IPS-18a (cell line): ENCODE measurements around the gene SLC6A20.

ENCODE experiments used
- H3K27ac ChIP-seq: one replicate; pipeline ENCODE4 v1.5.1; 2013; ENCODE audit warnings: low read length
- H3K27me3 ChIP-seq: one replicate; pipeline ENCODE4 v1.6.1; 2013; ENCODE audit warnings: mild to moderate bottlenecking, low read length; ENCODE audit not compliant: control insufficient read depth, insufficient read depth
- H3K36me3 ChIP-seq: one replicate; pipeline ENCODE4 v1.6.1; 2013; ENCODE audit warnings: low read depth, low read length; ENCODE audit not compliant: control insufficient read depth
- H3K4me1 ChIP-seq: one replicate; pipeline ENCODE4 v1.6.1; 2013; ENCODE audit warnings: low read depth, low read length; ENCODE audit not compliant: control insufficient read depth
- H3K4me3 ChIP-seq: one replicate; pipeline ENCODE4 v1.5.1; 2013; ENCODE audit warnings: low read length
- H3K9ac ChIP-seq: one replicate; pipeline ENCODE4 v1.6.1; 2013; ENCODE audit warnings: mild to moderate bottlenecking, low read length, moderate library complexity
- H3K9me3 ChIP-seq: one replicate; pipeline ENCODE4 v1.6.1; 2013; ENCODE audit warnings: low read depth, low read length; ENCODE audit not compliant: control insufficient read depth

Gene SLC6A20

DNA sequence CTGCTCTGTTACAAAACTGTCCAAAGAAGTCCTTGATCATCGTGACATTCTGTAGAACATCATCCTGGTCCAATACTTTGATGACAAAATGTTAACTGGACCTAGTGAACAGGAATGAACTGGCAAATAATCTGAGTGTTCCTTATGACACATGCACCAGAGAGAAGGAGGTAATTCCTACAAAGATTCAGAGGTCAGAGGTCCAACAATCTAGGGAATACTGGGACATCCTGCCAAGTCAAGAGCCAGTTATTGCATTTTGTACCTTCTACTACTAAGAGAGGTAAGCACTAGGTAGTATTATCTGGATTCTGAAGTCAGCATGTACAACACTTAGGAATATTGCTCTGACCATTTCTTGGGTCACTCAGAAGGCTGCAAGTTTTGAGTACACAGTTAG is 24.8 kb upstream of the SLC6A20 start:
- no peak overlapping the region for H3K4me3 ChIP-seq
- H3K9ac ChIP-seq: no peak overlapping the region
- no peaks in the 10 kb centered on the region for H3K27me3 ChIP-seq
- H3K9me3 ChIP-seq: no peaks in the 10 kb centered on the region
- H3K27ac ChIP-seq: no peak overlapping the region
- no peaks in the 10 kb centered on the region for H3K4me1 ChIP-seq
- peaks cover 4% of the 10 kb centered on the region for H3K36me3 ChIP-seq

DNA sequence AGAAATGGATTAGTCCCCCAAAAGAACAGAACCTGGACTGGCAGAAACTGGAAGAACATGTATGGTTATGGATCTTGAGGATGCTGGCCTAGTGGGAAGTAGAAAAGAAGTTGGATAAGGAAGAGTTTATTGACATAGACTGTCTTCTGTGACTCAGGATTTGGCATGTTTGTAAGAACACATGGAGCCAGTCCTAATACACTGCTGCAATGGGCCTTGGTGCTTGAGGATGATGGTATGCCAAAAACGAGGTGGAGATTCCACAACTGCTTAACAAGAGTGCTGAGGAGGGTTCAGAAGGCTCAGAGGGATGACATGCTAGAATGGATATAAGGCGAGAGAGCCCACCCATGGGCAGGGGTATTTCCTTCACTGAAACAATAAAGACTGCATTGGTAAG is 23.2 kb upstream of the SLC6A20 start:
- no peak overlapping the region for H3K4me3 ChIP-seq
- no peaks in the 10 kb centered on the region for H3K36me3 ChIP-seq
- no peaks in the 10 kb centered on the region for H3K4me1 ChIP-seq
- H3K9ac ChIP-seq: no peak overlapping the region
- no peak overlapping the region for H3K27ac ChIP-seq
- no peaks in the 10 kb centered on the region for H3K27me3 ChIP-seq
- no peaks in the 10 kb centered on the region for H3K9me3 ChIP-seq

DNA sequence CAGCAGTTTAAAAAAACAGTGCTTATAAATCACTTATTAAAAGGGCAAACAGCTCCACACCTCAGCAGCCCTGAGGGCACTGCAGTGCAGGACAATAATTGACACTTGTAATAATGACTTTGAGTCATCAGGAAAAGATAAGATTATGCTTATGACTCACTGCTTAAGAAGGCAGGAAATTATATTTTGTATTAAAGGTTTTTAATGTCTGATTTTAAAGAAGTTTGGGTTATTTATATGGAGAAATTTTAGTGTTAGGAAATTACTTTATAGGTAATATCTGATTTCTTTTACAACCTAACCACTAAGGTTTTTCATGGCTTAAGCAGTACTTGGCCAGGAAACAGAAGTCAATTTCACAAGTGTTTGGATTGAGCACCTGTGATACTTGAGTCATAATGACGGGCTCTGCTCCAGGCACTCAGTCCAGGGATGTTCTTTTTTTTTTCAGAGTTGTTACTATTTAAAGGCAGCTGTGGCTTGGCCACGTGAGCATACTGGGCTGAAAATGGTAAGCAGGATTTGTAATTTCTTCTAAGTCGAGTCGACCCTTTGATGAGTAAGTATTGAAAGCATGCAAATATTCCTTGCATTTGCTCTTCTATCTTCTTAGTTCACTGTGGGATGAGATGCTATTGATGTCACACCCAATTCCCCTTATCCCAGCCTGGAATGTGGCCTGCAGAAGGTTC is 21.6 kb upstream of the SLC6A20 start:
- Histone ChIP-seq H3K27me3 (no peaks in the 10 kb centered on the region), H3K4me1 (no peaks in the 10 kb centered on the region), H3K9ac (no peak overlapping the region), H3K9me3 (no peaks in the 10 kb centered on the region), H3K4me3 (no peak overlapping the region), H3K36me3 (no peaks in the 10 kb centered on the region), H3K27ac (no peak overlapping the region)

DNA sequence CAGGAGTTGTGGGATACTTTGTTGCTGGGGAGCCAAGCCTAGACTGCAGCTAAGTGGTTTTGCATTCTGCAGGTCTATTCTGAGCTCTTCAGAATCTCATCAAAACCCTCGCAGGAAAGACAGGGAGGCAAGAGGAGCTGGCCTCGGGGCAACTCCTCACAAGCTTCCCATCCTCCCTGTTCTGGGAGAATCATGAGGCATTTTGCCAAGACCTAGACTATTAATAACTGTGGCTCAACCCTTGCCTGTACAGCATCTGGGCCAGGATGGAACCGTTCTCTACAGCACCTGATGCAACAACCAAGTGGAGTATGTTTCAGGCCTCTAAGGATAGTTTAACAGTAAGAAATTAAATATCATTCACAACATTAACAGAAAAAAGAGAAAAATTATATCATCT is 20.2 kb upstream of the SLC6A20 start:
- H3K9me3 ChIP-seq: no peaks in the 10 kb centered on the region
- no peak overlapping the region for H3K9ac ChIP-seq
- H3K27me3 ChIP-seq: no peaks in the 10 kb centered on the region
- H3K36me3 ChIP-seq: no peaks in the 10 kb centered on the region
- H3K4me3 ChIP-seq: no peak overlapping the region
- H3K27ac ChIP-seq: no peak overlapping the region
- H3K4me1 ChIP-seq: no peaks in the 10 kb centered on the region

DNA sequence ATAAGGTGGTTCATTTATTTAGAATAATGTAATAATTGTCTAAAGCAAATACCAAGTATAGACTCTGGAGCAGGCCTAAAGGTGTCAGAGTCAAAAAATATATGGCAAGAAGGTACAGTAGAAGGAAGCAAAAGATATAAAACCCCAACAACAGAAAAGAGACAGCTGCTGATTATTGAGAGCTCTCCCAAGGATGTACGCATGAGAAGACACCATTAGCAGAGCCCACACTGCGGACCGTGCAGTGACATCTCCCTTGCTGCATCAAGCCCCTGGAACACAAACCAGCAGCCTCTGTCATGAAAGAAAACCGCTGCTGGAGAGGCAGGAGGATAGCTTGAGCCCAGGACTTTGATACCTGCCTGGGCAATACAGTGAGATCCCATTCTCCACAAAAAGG is 18.0 kb upstream of the SLC6A20 start:
- Histone ChIP-seq H3K27me3 (no peaks in the 10 kb centered on the region), H3K4me3 (no peak overlapping the region), H3K9ac (no peak overlapping the region)

DNA sequence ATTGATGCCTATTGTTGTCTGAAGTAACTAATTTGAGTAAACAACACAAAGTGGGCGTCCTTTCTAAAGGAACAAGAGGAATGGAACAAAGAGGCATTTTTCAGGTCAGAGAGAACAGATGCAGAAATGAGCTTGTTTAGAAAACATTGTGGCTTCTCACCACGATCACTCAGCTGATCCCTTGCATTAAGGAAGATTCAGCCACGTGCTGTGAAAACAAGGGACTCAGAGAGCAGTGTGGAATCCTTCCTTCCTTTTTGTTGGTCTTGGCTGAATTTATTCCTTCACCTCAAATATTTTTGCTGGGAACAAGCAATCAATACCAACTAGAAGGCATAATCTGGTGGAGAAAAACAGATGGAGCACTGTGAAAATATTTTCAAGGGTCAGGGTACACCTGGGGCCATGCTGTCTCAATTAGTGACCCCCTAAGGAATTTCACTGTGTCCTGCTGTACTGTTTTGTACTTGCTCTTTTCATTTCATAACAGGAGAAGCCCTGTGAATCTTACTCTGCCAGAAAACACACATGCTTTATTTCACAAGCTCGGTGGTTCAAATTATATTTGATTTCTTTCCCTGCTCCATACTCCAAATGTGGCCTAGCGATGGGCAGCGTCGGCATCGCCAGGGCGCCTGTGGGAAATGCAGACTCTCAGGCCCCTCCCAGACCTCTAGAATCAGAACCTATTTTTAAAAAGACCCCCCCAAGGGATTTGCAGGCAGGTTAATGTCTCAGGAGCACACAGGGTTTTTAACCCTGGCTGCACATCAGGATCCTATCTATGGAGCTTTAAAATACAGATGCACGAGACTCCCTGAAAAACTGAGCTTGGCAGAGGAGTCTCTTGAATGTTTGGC is 11.6 kb upstream of the SLC6A20 start:
- Histone ChIP-seq H3K9ac (no peak overlapping the region), H3K4me1 (no peaks in the 10 kb centered on the region), H3K27ac (no peak overlapping the region), H3K9me3 (no peaks in the 10 kb centered on the region), H3K4me3 (no peak overlapping the region), H3K27me3 (no peaks in the 10 kb centered on the region), H3K36me3 (no peaks in the 10 kb centered on the region)

More for the DNA sequence above, 18.0 kb upstream of the SLC6A20 start:
- Histone ChIP-seq H3K36me3 (no peaks in the 10 kb centered on the region), H3K27ac (no peak overlapping the region), H3K4me1 (no peaks in the 10 kb centered on the region), H3K9me3 (no peaks in the 10 kb centered on the region)

DNA sequence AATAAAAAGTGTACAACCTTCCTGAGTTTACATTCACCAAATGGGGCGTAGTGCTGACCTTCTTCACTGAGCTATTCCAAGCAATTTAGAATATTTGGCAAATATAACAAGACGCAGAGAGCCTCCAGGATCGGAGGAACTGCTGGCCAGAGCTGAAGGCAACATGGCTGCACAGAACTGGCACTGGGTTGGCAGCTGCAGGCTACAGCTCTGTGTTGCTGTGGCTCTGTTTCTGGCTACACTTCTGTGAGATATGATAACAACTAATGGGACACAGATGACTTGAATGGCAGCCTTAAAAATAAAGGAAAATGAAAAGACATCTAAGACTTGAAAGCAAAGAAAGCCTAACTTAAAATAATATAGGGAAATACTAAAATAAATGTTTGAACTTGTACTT is 10.8 kb upstream of the SLC6A20 start:
- H3K4me3 ChIP-seq: no peak overlapping the region

DNA sequence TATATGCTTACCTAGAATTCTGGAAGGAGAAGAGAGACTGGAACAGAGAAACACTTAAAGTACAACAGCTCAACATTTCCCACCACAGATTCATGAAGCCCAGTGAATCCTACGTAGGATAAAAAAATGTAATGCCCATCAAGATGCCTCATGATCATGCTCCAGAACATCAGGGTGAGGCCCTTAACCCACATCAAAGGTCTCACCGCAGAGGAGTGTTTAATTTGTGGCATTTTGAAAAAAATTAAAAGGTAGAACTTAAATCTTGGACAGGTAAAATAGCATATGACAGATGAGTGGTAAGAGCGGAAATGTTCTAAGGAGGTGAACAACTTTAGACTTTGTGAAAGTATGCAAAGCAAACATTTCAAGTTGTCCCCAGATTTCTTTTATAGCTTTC is 9.7 kb upstream of the SLC6A20 start:
- Histone ChIP-seq H3K27me3 (no peaks in the 10 kb centered on the region), H3K9me3 (no peaks in the 10 kb centered on the region), H3K27ac (no peak overlapping the region), H3K4me3 (no peak overlapping the region), H3K9ac (no peak overlapping the region), H3K4me1 (no peaks in the 10 kb centered on the region), H3K36me3 (no peaks in the 10 kb centered on the region)

More for the DNA sequence above, 10.8 kb upstream of the SLC6A20 start:
- Histone ChIP-seq H3K36me3 (no peaks in the 10 kb centered on the region), H3K27me3 (no peaks in the 10 kb centered on the region), H3K9me3 (no peaks in the 10 kb centered on the region), H3K27ac (no peak overlapping the region), H3K9ac (no peak overlapping the region), H3K4me1 (no peaks in the 10 kb centered on the region)

DNA sequence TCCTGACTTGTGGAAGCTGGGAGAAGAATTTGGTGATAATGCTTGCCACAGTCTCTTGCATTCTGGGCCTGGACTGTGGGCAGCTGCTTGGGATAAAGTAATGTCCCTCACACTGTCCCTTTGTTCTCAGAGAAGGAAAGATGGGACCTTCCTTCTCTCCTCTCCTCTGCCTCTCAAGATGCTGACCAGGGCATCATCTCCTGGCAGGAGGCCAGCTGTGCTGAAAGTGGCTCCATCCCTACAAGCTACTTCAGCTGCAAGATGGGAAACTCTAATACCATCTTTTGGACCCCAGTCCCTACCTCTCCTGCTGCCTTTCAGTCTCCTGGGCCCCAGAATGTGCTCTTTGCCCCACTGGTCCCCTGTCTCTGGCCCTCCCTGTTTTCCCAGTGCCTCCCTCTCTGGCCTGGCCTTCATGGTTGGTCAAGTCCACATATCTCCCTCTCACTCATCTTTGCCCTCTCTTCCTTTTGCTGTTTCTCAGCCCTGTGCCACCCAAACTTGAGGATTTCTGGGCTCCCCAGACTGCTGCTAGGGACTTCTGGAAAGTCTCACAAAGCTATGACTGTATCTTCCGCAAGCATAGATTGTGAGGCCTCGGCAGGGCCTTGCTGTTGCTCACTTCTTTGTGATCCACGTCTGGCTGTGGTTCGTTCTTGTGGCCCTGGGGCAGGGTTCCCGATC is 7.1 kb upstream of the SLC6A20 start:
- peaks cover 6% of the 10 kb centered on the region for H3K27me3 ChIP-seq

DNA sequence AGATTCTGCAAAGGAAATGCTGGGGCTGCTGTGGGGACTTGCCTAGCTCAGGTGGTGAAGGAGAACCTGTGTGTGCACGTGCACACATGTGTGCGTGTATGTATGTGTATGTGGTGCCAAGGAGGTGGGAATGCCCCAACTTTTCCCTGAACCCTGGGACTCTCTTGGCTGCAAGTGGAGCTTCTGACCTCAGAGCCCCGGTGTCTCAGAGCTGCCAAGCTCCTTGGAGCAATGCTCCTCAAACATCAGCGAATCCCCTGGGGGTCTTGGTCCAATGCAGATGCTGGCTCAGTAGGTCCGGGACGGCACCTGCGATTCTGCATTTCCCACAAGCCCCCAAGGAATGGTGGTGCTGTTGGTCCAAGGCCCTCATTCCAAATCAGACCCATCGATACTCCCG is 5.8 kb upstream of the SLC6A20 start:
- no peaks in the 10 kb centered on the region for H3K36me3 ChIP-seq

More for the DNA sequence above, 7.1 kb upstream of the SLC6A20 start:
- Histone ChIP-seq H3K9me3 (no peaks in the 10 kb centered on the region), H3K36me3 (no peaks in the 10 kb centered on the region), H3K4me3 (no peak overlapping the region), H3K4me1 (no peaks in the 10 kb centered on the region), H3K27ac (no peak overlapping the region), H3K9ac (no peak overlapping the region)

DNA sequence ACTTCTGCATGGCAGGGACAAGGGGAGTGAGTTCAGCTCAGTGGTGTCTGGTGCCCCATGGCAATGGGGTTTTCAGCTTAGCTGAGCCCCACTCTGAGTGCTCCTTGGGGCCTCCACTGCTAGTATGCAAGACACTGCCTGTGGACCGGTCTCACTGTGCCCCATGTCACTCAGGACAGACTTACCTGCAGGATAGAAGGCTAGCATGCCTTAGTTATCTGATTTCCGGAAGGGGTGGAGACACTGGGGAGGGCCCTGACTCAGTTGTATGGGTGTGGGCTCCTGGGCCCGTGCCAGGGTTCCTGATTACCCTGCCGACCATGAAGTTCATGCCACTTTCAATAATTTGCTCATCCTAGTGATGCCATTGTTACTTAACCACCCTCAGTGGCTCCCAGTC is 4.3 kb upstream of the SLC6A20 start:
- Histone ChIP-seq H3K36me3 (no peaks in the 10 kb centered on the region), H3K27me3 (peaks cover 33% of the 10 kb centered on the region), H3K4me3 (no peak overlapping the region)

More for the DNA sequence above, 5.8 kb upstream of the SLC6A20 start:
- no peak overlapping the region for H3K4me3 ChIP-seq
- no peaks in the 10 kb centered on the region for H3K4me1 ChIP-seq
- H3K27me3 ChIP-seq: peaks cover 18% of the 10 kb centered on the region
- no peak overlapping the region for H3K9ac ChIP-seq
- H3K27ac ChIP-seq: no peak overlapping the region
- no peaks in the 10 kb centered on the region for H3K9me3 ChIP-seq

More for the DNA sequence above, 4.3 kb upstream of the SLC6A20 start:
- H3K9ac ChIP-seq: no peak overlapping the region
- H3K9me3 ChIP-seq: no peaks in the 10 kb centered on the region
- peaks cover 2% of the 10 kb centered on the region for H3K4me1 ChIP-seq
- H3K27ac ChIP-seq: no peak overlapping the region
